ENCODE results near the gene CYB561D2. TPM values are rescaled to one million over a fixed set of nuclear protein-coding genes. Genes with fewer than 3 reads are reported as not detected.

CYB561D2 gene
- 21.4 and 29.5 TPM in 2 replicates for total RNA-seq

GRCh38 chr3:50350527-50351322, at the start of gene CYB561D2, which contains the start of gene NPRL2:
Gene CYB561D2 (plus strand): TSS chr3:50350862. CDS start chr3:50351434, 572 bp downstream.
Gene NPRL2 (minus strand): TSS chr3:50350775. CDS start chr3:50350652, 123 bp downstream.

GRCh38 chr3:50303013-50303815, 47.4 kb upstream of the CYB561D2 start, which contains the start of gene HYAL1:
Gene HYAL1 (minus strand): TSS chr3:50303574. CDS start chr3:50302956, 618 bp downstream.

GRCh38 chr3:50322386-50323091, 28.1 kb upstream of the CYB561D2 start, which contains the start of gene HYAL2:
Gene HYAL2 (minus strand): TSS chr3:50322745. CDS start chr3:50320489, 2,256 bp downstream.

GRCh38 chr3:50327943-50328691, 22.5 kb upstream of the CYB561D2 start, which contains the start of gene TUSC2:
Gene TUSC2 (minus strand): TSS chr3:50328223. CDS start chr3:50328099, 124 bp downstream.

GRCh38 chr3:50340448-50341329, 10.0 kb upstream of the CYB561D2 start, which contains the start of gene RASSF1:
Gene RASSF1 (minus strand): TSS chr3:50340836. CDS start chr3:50340805, 31 bp downstream.

GRCh38 chr3:50345586-50346234, 5.0 kb upstream of the CYB561D2 start, which contains the start of gene ZMYND10:
Gene ZMYND10 (minus strand): TSS chr3:50345732. CDS start chr3:50345579, 153 bp downstream.

GRCh38 chr3:50358911-50359759, 8.5 kb downstream of the CYB561D2 start, which contains the start of gene TMEM115:
Gene TMEM115 (minus strand): TSS chr3:50359521. CDS start chr3:50359063, 458 bp downstream.

Other genes with a start within 250 kb of the CYB561D2 start
- gene SEMA3F, start 195.5 kb upstream of the CYB561D2 start, total RNA-seq, result 9.0 and 10.4 TPM in 2 replicates
- not detected in 2 replicates for gene GNAT1, start 159.3 kb upstream of the CYB561D2 start, total RNA-seq
- not detected in 2 replicates for gene SLC38A3, start 145.6 kb upstream of the CYB561D2 start, total RNA-seq
- gene GNAI2, start 114.7 kb upstream of the CYB561D2 start, total RNA-seq, result 132 and 164 TPM in 2 replicates
- 4.4 and 4.5 TPM in 2 replicates for gene SEMA3B, start 81.7 kb upstream of the CYB561D2 start, total RNA-seq
- not detected in 2 replicates for gene LSMEM2, start 71.8 kb upstream of the CYB561D2 start, total RNA-seq
- gene IFRD2, start 58.4 kb upstream of the CYB561D2 start, total RNA-seq, result 28.3 and 36.7 TPM in 2 replicates
- gene HYAL3, start 51.5 kb upstream of the CYB561D2 start, total RNA-seq, result 7.2 and 17.3 TPM in 2 replicates
- gene NAA80, start 51.5 kb upstream of the CYB561D2 start, total RNA-seq, result 8.4 and 12.9 TPM in 2 replicates
- gene HYAL1, start 47.3 kb upstream of the CYB561D2 start, total RNA-seq, result 2.7 and 7.4 TPM in 2 replicates
- gene HYAL2, start 28.1 kb upstream of the CYB561D2 start, total RNA-seq, result 51.3 and 65.4 TPM in 2 replicates
- gene TUSC2, start 22.6 kb upstream of the CYB561D2 start, total RNA-seq, result 11.4 and 41.2 TPM in 2 replicates
- 18.4 and 23.3 TPM in 2 replicates for gene RASSF1, start 10.0 kb upstream of the CYB561D2 start, total RNA-seq
- 0.06 and 0.24 TPM in 2 replicates for gene ZMYND10, start 5.1 kb upstream of the CYB561D2 start, total RNA-seq
- 15.5 and 22.6 TPM in 2 replicates for gene NPRL2, start 87 bp upstream of the CYB561D2 start, total RNA-seq
- gene TMEM115, start 8.7 kb downstream of the CYB561D2 start, total RNA-seq, result 62.7 and 65.7 TPM in 2 replicates
- gene CACNA2D2, start 152.8 kb downstream of the CYB561D2 start, total RNA-seq, result not detected in 2 replicates
- 7.5 and 10.7 TPM in 2 replicates for gene C3orf18, start 216.9 kb downstream of the CYB561D2 start, total RNA-seq
- 11.3 and 13.9 TPM in 2 replicates for gene HEMK1, start 218.7 kb downstream of the CYB561D2 start, total RNA-seq